ENCODE measurements around the gene FAXDC2.

Gene FAXDC2

GRCh38 chr5:154795235-154795596 lies 55.2 kb downstream of the FAXDC2 start:
- Histone ChIP-seq H3K27ac (ENCODE audit: low read depth, low read length) (no peak overlapping the region), H3K4me1 (ENCODE audit: control insufficient read depth, insufficient read depth, low read length) (no peaks in the 10 kb centered on the region; the same call in 1 of the 2 replicates), H3K9ac (ENCODE audit: low read length) (no peak overlapping the region), H3K9me3 (ENCODE audit: control insufficient read depth, insufficient read depth, low read depth, low read length) (no peaks in the 10 kb centered on the region), H3K4me3 (ENCODE audit: low read depth, low read length) (no peak overlapping the region), H3K36me3 (ENCODE audit: control insufficient read depth, insufficient read depth, low read length) (peaks cover 91% of the 10 kb centered on the region), H3K27me3 (ENCODE audit: control insufficient read depth, insufficient read depth, low read length) (no peaks in the 10 kb centered on the region)

- H3K36me3 ChIP-seq (ENCODE audit: control insufficient read depth, insufficient read depth, low read length), result peaks cover 91% of the 10 kb centered on the region
- H3K9me3 ChIP-seq (ENCODE audit: control insufficient read depth, insufficient read depth, low read depth, low read length), result no peaks in the 10 kb centered on the region
- H3K4me3 ChIP-seq (ENCODE audit: low read depth, low read length), result no peak overlapping the region
- no peaks in the 10 kb centered on the region for H3K27me3 ChIP-seq (ENCODE audit: control insufficient read depth, insufficient read depth, low read length)
- H3K27ac ChIP-seq (ENCODE audit: low read depth, low read length), result no peak overlapping the region
- no peak overlapping the region for H3K9ac ChIP-seq (ENCODE audit: low read length)
- no peaks in the 10 kb centered on the region; the same call in 1 of the 2 replicates for H3K4me1 ChIP-seq (ENCODE audit: control insufficient read depth, insufficient read depth, low read length)
These were observed 55.7 kb downstream of the FAXDC2 start for GRCh38 chr5:154794525-154795234.

DNA sequence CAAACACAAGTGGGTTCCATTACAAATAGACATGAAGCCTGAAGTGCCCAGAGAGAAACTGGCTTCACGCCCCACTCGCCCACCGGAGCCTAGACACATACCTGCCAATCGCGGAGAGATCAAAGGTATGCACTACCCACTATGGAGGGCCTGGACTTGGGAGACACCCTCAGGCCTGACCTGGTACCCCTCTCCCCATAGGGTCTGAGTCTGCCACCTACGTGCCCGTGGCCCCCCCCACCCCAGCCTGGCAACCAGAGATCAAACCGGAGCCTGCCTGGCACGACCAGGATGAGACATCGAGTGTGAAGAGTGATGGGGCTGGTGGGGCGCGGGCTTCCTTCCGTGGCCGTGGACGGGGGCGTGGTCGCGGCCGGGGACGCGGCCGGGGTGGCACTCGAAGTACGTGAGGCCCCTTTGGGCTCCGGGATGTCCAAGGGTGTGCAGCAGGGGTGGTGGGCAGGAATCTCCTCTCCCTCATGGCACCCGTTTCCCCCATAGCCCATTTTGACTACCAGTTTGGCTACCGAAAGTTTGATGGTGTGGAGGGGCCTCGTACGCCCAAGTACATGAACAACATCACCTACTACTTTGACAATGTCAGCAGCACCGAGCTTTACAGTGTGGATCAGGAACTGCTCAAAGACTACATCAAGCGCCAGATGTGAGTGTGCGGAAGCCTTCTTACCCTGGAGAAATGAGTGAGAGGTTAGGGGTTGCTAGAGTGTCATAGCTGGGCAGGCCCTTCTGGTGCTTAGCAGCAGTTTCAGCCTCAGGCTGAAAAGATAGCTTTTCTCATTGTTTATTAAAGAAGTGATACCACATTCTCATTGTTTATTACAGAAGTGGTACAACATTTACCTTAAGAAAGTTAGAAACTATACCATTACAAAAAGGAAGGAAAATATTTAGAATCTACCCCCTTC lies 56.5 kb downstream of the FAXDC2 start:
- Histone ChIP-seq H3K4me1 (ENCODE audit: control insufficient read depth, insufficient read depth, low read length) (no peaks in the 10 kb centered on the region; the same call in 1 of the 2 replicates), H3K9ac (ENCODE audit: low read length) (no peak overlapping the region), H3K4me3 (ENCODE audit: low read depth, low read length) (no peak overlapping the region), H3K36me3 (ENCODE audit: control insufficient read depth, insufficient read depth, low read length) (peaks cover 85% of the 10 kb centered on the region), H3K27ac (ENCODE audit: low read depth, low read length) (no peak overlapping the region), H3K9me3 (ENCODE audit: control insufficient read depth, insufficient read depth, low read depth, low read length) (no peaks in the 10 kb centered on the region), H3K27me3 (ENCODE audit: control insufficient read depth, insufficient read depth, low read length) (no peaks in the 10 kb centered on the region)

DNA sequence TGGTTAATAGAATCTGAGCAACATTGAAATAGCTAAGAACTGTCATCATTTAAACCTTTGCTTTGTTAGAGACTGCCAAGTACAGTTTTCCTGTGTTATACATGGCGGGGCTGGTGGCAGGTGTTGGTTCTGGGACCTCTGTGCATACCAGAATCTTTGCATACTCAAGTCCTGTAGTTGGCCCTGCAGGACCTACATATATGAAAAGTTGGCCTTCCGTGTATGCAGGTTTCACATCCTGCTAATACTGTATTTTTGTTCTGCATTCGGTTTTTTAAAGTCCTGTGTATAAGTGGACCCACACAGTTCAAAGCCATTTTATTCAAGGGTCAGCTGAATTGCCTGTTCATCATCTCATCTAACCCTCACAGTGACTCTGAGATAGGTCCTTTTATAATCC lies 58.9 kb downstream of the FAXDC2 start:
- no peak overlapping the region for H3K9ac ChIP-seq (ENCODE audit: low read length)
- H3K36me3 ChIP-seq (ENCODE audit: control insufficient read depth, insufficient read depth, low read length), result peaks cover 65% of the 10 kb centered on the region
- no peak overlapping the region for H3K4me3 ChIP-seq (ENCODE audit: low read depth, low read length)
- H3K9me3 ChIP-seq (ENCODE audit: control insufficient read depth, insufficient read depth, low read depth, low read length), result no peaks in the 10 kb centered on the region
- H3K27ac ChIP-seq (ENCODE audit: low read depth, low read length), result no peak overlapping the region
- no peaks in the 10 kb centered on the region for H3K27me3 ChIP-seq (ENCODE audit: control insufficient read depth, insufficient read depth, low read length)
- H3K4me1 ChIP-seq (ENCODE audit: control insufficient read depth, insufficient read depth, low read length), result peaks cover 10% of the 10 kb centered on the region

- Histone ChIP-seq H3K36me3 (ENCODE audit: control insufficient read depth, insufficient read depth, low read length) (peaks cover 35% of the 10 kb centered on the region), H3K4me3 (ENCODE audit: low read depth, low read length) (no peak overlapping the region), H3K27ac (ENCODE audit: low read depth, low read length) (no peak overlapping the region), H3K9me3 (ENCODE audit: control insufficient read depth, insufficient read depth, low read depth, low read length) (no peaks in the 10 kb centered on the region), H3K9ac (ENCODE audit: low read length) (no peak overlapping the region), H3K4me1 (ENCODE audit: control insufficient read depth, insufficient read depth, low read length) (peaks cover 39% of the 10 kb centered on the region), H3K27me3 (ENCODE audit: control insufficient read depth, insufficient read depth, low read length) (no peaks in the 10 kb centered on the region)
These were observed 62.2 kb downstream of the FAXDC2 start for GRCh38 chr5:154788212-154788611.

DNA sequence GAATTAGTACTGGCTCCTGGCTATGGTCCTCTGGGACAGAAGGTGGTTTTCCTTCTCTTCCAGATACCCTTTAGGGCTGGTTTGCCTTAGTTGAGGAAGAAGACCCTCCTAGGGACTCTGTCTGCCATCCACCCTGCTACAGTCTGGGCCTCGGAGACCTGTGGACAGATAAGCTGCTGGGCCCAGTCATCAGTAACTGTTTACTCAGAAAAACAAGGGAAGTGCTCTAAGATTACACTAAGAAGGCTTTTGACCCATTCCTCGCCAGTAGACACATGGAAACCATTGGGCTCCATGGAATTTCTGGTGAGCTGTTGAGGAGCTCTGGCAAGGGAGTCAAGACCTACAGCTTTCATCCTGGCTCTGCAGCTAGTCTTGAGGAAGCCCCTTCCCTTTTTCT lies 64.0 kb downstream of the FAXDC2 start:
- no peak overlapping the region for H3K27ac ChIP-seq (ENCODE audit: low read depth, low read length)
- H3K9me3 ChIP-seq (ENCODE audit: control insufficient read depth, insufficient read depth, low read depth, low read length), result no peaks in the 10 kb centered on the region
- peaks cover 17% of the 10 kb centered on the region for H3K36me3 ChIP-seq (ENCODE audit: control insufficient read depth, insufficient read depth, low read length)
- H3K9ac ChIP-seq (ENCODE audit: low read length), result no peak overlapping the region
- peaks cover 57% of the 10 kb centered on the region for H3K4me1 ChIP-seq (ENCODE audit: control insufficient read depth, insufficient read depth, low read length)
- no peaks in the 10 kb centered on the region for H3K27me3 ChIP-seq (ENCODE audit: control insufficient read depth, insufficient read depth, low read length)
- no peak overlapping the region for H3K4me3 ChIP-seq (ENCODE audit: low read depth, low read length)

- H3K36me3 ChIP-seq (ENCODE audit: control insufficient read depth, insufficient read depth, low read length), result peaks cover 4% of the 10 kb centered on the region
- H3K27ac ChIP-seq (ENCODE audit: low read depth, low read length), result no peak overlapping the region
- no peaks in the 10 kb centered on the region for H3K9me3 ChIP-seq (ENCODE audit: control insufficient read depth, insufficient read depth, low read depth, low read length)
- H3K9ac ChIP-seq (ENCODE audit: low read length), result no peak overlapping the region
- H3K4me3 ChIP-seq (ENCODE audit: low read depth, low read length), result no peak overlapping the region
- H3K27me3 ChIP-seq (ENCODE audit: control insufficient read depth, insufficient read depth, low read length), result no peaks in the 10 kb centered on the region
- H3K4me1 ChIP-seq (ENCODE audit: control insufficient read depth, insufficient read depth, low read length), result peaks cover 58% of the 10 kb centered on the region
These were observed 65.5 kb downstream of the FAXDC2 start for GRCh38 chr5:154784856-154785255.

DNA sequence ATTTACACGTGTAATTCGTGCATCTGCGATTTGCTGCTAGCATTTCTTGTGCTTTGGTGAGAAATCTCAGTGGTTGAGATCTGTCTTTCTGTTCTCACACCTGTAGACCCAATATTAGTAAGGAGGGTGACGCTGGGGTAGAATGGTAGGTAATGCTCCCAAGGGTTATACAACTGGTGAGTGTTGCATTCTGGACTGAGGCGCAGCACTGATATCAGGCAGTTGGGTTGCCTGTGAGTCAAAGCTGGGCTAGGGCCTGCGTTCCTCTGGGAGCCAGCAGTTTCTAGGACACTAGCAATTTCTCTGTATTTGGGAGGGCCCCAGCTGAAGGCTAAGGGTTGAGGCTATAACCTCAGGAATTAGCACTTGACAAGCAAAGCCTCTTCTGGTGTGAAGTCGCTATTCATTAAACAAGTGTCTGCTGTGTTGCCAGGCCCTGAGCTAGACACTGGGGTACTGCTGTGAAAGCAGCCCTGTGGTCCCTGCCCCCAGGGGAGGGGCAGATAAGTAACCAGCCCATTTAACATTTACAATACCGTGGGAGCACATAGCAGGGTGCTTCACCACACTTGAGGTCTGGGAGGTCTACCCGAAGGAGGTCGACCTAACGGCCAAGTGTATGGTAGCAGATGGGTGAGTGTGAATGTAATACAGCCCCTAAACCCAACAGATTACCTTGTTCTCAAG lies 66.5 kb downstream of the FAXDC2 start:
- Histone ChIP-seq H3K36me3 (ENCODE audit: control insufficient read depth, insufficient read depth, low read length) (peaks cover 3% of the 10 kb centered on the region; the same call in 1 of the 2 replicates), H3K4me1 (ENCODE audit: control insufficient read depth, insufficient read depth, low read length) (peaks cover 60% of the 10 kb centered on the region), H3K27ac (ENCODE audit: low read depth, low read length) (no peak overlapping the region), H3K27me3 (ENCODE audit: control insufficient read depth, insufficient read depth, low read length) (no peaks in the 10 kb centered on the region), H3K4me3 (ENCODE audit: low read depth, low read length) (no peak overlapping the region), H3K9ac (ENCODE audit: low read length) (no peak overlapping the region), H3K9me3 (ENCODE audit: control insufficient read depth, insufficient read depth, low read depth, low read length) (no peaks in the 10 kb centered on the region)

DNA sequence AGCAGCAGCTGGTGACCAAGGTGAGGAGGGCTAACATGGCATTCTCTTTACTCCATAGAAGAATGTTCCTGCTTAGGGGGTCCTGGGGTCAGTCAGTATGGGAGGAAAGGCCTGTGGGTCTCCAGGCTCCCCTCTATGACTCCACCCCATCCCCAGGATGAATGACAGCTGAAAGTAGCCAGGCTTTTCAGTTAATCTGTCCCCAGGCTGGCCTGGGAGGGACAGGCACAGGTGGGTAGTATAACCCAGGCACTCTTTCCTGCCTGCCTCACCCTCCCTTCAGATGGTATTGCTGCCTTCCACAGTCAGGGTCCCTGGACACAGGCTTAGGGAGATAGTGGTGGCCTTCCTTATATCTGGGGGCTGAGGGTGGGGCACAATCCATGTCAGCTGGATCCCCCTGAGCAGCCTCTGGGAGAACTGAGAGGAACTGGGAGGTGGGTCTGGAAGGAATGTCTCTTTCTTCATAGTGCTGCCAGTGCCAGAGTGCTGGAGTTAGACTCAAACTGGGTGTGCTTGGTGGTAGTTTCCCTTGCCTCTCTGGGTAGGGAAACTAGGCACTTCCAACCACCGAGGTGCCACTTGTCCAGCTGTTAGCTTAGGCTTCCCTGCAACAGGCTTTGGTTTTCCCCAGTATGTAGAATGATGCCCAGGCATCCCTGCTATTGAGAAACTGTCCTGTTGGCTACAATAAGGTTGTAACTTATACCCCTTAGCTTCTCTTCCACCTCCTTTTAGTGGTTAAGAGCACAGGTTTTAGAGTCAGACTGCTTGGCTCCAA lies 67.4 kb downstream of the FAXDC2 start:
- Histone ChIP-seq H3K36me3 (ENCODE audit: control insufficient read depth, insufficient read depth, low read length) (peaks cover 3% of the 10 kb centered on the region; the same call in 1 of the 2 replicates), H3K4me3 (ENCODE audit: low read depth, low read length) (no peak overlapping the region), H3K9me3 (ENCODE audit: control insufficient read depth, insufficient read depth, low read depth, low read length) (no peaks in the 10 kb centered on the region), H3K9ac (ENCODE audit: low read length) (no peak overlapping the region), H3K27ac (ENCODE audit: low read depth, low read length) (no peak overlapping the region), H3K4me1 (ENCODE audit: control insufficient read depth, insufficient read depth, low read length) (peaks cover 57% of the 10 kb centered on the region), H3K27me3 (ENCODE audit: control insufficient read depth, insufficient read depth, low read length) (no peaks in the 10 kb centered on the region)

DNA sequence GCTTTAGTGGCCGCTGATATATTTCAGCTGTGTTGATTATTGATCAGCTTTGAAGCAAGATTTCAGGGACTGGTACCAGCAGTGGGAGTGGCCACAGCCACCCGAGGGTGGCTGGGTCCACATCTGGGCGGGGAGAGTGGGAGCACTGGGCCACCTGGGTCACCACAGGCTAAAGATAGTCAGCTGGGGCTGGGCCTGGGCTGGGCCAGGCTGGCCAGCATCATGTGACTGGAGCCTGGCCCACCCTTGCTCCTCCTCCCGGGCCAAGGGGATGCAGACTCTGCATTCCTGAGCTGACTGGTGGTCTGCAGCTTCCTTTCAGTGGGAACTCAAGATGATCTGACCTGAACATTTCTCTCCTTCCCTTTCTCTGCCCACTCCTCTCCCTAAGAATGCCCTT lies 68.1 kb downstream of the FAXDC2 start:
- Histone ChIP-seq H3K9me3 (ENCODE audit: control insufficient read depth, insufficient read depth, low read depth, low read length) (no peaks in the 10 kb centered on the region), H3K36me3 (ENCODE audit: control insufficient read depth, insufficient read depth, low read length) (peaks cover 3% of the 10 kb centered on the region; the same call in 1 of the 2 replicates), H3K27ac (ENCODE audit: low read depth, low read length) (no peak overlapping the region), H3K27me3 (ENCODE audit: control insufficient read depth, insufficient read depth, low read length) (no peaks in the 10 kb centered on the region), H3K4me3 (ENCODE audit: low read depth, low read length) (no peak overlapping the region), H3K4me1 (ENCODE audit: control insufficient read depth, insufficient read depth, low read length) (peaks cover 52% of the 10 kb centered on the region), H3K9ac (ENCODE audit: low read length) (no peak overlapping the region)

Measured in HUES6 (cell line).